GM21737 (cell line): ENCODE results near the gene MUC7.

Experiments used
- ATAC-seq: cut with Tn5 transposase; IDR thresholded peaks from one replicate; pipeline ENCODE4 v1.9.1; 2021; ENCODE audit warnings: mild to moderate bottlenecking, moderate library complexity; ENCODE audit not compliant: unreplicated experiment

The MUC7 gene

GRCh38 chr4:70531981-70532380 lies 60.0 kb downstream of the MUC7 start:
- ATAC-seq = no peak
